Measurements from ENCODE around the gene AOC2.
"Not testable (repeated sequence)": the region's sequence is repeated elsewhere in the genome, so short reads cannot be mapped to it uniquely, and the experiment has no call there.

The AOC2 gene

DNA sequence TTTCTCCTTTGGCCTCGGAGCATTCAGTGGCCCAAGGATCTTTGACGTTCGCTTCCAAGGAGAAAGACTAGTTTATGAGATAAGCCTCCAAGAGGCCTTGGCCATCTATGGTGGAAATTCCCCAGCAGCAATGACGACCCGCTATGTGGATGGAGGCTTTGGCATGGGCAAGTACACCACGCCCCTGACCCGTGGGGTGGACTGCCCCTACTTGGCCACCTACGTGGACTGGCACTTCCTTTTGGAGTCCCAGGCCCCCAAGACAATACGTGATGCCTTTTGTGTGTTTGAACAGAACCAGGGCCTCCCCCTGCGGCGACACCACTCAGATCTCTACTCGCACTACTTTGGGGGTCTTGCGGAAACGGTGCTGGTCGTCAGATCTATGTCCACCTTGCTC, 8.0 kb downstream of the AOC2 start:
- TF ChIP-seq, protein P1, sequence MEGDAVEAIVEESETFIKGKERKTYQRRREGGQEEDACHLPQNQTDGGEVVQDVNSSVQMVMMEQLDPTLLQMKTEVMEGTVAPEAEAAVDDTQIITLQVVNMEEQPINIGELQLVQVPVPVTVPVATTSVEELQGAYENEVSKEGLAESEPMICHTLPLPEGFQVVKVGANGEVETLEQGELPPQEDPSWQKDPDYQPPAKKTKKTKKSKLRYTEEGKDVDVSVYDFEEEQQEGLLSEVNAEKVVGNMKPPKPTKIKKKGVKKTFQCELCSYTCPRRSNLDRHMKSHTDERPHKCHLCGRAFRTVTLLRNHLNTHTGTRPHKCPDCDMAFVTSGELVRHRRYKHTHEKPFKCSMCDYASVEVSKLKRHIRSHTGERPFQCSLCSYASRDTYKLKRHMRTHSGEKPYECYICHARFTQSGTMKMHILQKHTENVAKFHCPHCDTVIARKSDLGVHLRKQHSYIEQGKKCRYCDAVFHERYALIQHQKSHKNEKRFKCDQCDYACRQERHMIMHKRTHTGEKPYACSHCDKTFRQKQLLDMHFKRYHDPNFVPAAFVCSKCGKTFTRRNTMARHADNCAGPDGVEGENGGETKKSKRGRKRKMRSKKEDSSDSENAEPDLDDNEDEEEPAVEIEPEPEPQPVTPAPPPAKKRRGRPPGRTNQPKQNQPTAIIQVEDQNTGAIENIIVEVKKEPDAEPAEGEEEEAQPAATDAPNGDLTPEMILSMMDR (conservative IDR thresholded peaks at IDR 0.05), result no peak

DNA sequence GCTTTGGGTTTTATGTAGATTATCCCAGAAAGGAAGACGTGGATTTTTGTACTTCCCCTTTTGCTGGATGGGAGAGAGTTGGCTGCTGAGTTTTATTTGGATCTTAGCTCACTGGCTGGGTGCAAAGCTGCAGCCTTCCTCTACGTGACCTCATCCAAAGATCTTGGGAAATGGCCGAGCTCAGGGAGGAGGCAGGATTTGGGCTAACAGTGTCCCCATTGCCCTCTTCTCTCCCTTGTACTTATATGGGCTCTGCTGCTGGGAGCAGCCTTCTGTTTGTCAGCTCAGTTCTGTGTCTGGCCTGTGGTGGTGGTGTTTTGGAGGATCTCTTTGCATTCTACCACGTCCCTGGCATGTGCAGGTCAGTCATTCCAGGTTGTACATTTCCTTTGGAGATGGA, 8.6 kb downstream of the AOC2 start:
- H3K27ac ChIP-seq, result no peak overlapping the region

More for the DNA sequence above, 8.0 kb downstream of the AOC2 start:
- no peak overlapping the region for H3K27ac ChIP-seq

DNA sequence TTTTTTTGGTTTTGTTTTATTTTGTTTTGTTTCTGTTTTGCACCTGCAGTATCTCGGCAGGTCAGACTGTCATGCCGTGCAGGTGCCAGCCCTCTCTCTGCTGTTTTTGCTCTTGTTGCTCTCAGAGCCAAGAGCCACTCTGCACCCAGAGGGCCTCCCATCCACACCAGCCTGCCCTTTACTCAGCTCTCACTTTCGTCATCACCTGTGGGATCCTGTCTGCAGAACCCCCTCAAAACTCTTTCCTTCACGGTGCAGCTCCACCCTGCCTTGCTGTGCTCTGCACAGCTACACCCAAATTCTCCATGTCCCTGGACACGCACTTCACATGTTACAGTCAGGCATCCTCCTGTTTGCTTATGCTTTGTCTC, 9.2 kb downstream of the AOC2 start:
- H3K27ac ChIP-seq, result no peak overlapping the region
- TF ChIP-seq, protein P1 (conservative IDR thresholded peaks at IDR 0.05), result no peak

More for the DNA sequence above, 8.6 kb downstream of the AOC2 start:
- TF ChIP-seq, protein P1 (conservative IDR thresholded peaks at IDR 0.05), result no peak

DNA sequence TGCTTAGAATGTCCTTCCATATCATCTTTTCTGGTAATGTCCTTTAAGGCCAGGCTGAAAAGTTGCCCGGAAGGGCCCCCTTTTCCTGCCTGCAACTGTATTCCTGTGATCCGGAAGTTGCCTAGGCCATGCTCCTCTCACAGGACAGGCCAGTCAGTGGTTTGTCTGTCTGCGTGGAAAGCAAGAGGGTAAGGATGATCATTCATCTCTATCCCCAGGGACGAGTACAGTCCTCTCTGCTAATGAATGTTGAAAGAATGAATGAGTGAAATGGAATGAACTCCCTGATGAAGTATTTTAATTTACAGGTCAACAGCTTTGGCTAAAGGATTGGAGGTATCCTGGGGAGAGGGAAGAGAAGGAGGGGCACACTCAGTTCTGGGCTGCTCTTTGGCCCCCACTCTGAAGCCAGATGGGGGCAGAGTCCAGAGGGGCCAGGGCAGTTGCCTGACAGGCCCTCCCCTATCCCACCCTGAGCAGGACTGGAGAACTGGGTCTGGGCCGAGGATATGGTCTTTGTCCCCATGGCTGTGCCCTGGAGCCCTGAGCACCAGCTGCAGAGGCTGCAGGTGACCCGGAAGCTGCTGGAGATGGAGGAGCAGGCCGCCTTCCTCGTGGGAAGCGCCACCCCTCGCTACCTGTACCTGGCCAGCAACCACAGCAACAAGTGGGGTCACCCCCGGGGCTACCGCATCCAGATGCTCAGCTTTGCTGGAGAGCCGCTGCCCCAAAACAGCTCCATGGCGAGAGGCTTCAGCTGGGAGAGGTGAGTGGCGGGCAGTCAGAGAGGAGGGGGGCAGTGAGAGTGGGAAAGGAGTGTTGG, 9.8 kb downstream of the AOC2 start:
- no peak overlapping the region for H3K27ac ChIP-seq
- TF ChIP-seq, protein P1 (conservative IDR thresholded peaks at IDR 0.05), result no peak

DNA sequence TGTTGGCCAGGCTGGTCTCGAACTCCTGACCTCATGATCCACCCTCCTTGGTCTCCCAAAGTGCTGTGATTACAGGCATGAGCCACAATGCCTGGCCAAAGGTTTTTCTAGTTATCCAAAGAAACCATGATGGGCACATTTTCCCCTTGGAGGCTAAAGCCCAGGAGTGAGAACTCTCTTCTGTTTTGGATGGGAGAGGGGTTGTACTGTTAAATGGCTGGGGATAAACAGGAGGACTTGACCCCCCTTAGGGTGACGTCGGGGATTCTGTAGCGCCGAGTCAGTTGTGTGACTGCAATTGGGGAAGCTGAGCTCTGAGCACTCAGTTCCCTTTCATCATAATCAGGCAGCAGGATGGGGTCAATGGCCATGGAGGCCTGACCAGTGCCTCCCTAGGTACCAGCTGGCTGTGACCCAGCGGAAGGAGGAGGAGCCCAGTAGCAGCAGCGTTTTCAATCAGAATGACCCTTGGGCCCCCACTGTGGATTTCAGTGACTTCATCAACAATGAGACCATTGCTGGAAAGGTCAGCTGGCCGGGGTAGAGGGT, 10.7 kb downstream of the AOC2 start:
- TF ChIP-seq, protein P1 (conservative IDR thresholded peaks at IDR 0.05), result no peak
- H3K27ac ChIP-seq, result no peak overlapping the region

DNA sequence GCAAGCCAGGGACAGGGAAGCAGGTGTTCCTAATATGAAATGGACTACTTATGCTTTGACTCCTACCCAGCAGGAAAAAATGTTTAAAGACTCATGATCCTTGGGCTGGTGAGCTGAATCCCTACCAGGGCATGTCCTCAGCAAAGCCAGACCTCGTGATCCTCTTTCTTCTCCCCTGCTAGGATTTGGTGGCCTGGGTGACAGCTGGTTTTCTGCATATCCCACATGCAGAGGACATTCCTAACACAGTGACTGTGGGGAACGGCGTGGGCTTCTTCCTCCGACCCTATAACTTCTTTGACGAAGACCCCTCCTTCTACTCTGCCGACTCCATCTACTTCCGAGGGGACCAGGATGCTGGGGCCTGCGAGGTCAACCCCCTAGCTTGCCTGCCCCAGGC, 11.7 kb downstream of the AOC2 start:
- not testable (repeated sequence) for H3K27ac ChIP-seq

DNA sequence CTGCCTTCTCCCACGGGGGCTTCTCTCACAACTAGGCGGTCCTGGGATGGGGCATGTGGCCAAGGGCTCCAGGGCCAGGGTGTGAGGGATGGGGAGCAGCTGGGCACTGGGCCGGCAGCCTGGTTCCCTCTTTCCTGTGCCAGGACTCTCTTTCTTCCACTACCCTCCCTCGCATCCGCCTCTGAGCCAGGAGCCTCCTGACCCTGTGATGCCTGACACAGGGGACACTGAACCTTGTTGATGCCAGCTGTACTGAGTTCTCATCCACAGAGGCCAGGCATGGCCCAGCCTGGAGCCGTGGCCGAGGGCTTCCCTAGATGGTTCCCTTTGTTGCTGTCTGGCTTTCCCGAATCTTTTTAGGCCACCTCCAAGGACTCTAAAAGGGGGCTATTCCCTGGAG, 12.1 kb downstream of the AOC2 start:
- H3K27ac ChIP-seq, result not testable (repeated sequence)

DNA sequence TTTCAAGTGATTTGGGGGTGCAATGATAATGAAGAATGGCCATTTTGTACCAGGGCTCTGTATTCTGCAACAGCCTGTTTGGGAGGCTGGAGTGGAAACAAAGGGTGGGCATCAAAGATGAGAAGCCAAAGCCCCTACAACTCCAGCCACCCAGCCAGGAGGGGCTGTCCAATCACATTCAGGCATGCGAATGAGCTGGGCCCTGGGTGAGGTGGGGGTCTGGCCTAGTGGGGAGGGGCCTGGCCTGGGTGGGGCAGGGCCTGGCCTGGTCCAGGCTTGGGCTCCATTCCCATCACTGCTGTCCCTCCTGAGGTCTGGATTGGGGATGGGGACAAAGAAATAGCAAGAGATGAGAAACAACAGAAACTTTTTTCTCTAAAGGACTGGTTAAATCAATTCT, 13.0 kb downstream of the AOC2 start:
- TF ChIP-seq, protein P1 (conservative IDR thresholded peaks at IDR 0.05), result no peak
- H3K27ac ChIP-seq, result no peak overlapping the region

Data from VCaP (cell line).